ENCODE measurements around the gene SLC36A3. TPM values are rescaled to one million over a fixed set of nuclear protein-coding genes. Genes with fewer than 3 reads are reported as not detected.

Gene SLC36A3
- total RNA-seq, 1 donor from 2014 or later = not detected

DNA sequence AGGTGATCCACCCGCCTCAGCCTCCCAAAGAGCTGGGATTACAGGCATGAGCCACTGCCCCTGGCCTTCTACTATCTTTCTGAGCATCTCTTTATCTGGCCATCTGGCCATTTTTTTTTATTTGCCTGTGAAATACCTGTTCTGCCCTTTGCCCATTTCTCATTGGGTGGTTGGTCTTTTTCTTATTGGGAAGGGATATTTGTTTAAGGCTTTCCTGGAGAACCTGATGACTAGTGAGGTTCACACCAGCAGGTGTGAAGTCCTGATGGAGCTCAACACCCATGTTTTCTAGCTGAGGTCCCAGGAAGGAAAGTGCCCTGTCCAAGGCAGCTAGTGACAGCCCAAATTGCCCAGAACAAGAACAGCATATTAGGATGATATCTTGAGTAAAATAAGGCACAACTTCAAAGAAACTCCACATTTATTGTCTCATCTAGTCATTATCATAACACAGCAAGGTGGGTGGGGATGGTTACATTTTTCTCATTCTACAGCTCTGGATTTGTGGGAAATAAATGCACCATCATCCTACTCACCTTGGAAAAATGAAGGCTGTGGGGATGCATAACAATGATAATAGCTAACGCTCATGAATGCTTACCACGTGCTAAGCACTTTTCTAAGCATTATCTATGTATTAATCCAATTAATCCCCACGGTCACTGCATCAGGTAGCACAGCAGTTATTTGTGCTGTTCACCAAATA lies 20.3 kb downstream of the SLC36A3 start:
- no peaks in the 10 kb centered on the region for H3K36me3 ChIP-seq
- DNase-seq (ENCODE audit: low spot score in 2 of 2) = no peak
- H3K27ac ChIP-seq = no peak overlapping the region
- intact Hi-C loops (cut with DNase I) = no loop called here
- H3K4me1 ChIP-seq = no peaks in the 10 kb centered on the region
- TF ChIP-seq CTCF (IDR thresholded peaks at IDR 0.05) = no peak
- no peaks in the 10 kb centered on the region for H3K9me3 ChIP-seq
- H3K4me3 ChIP-seq = no peak overlapping the region
- H3K27me3 ChIP-seq = no peaks in the 10 kb centered on the region

GRCh38 chr5:151281001-151281639 lies 22.4 kb downstream of the SLC36A3 start:
- TF ChIP-seq CTCF (IDR thresholded peaks at IDR 0.05) = no peak
- Histone ChIP-seq H3K27me3 (no peaks in the 10 kb centered on the region), H3K9me3 (no peaks in the 10 kb centered on the region), H3K4me1 (no peaks in the 10 kb centered on the region), H3K4me3 (no peak overlapping the region), H3K27ac (no peak overlapping the region), H3K36me3 (no peaks in the 10 kb centered on the region)
- DNase-seq (ENCODE audit: low spot score in 2 of 2) = no peak
- intact Hi-C loops (cut with DNase I) = no loop called here

DNA sequence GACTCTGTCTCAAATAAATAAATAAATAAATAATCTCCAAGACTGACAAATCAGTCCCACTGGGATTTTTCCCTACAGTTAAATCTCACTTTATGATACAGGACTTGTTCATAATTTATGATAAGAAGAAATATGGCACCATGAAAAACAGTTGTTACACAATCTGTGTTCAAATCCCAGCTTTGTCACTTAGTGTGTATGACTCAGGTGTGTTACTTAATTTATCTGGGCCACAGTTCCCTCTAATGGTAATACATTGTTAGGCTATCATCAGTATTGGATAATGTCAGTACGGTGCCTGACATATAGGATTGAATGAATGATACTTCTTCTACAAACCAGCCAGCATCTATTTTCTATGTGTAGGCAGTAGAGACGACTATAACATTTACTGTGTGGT lies 23.1 kb downstream of the SLC36A3 start:
- no peak for TF ChIP-seq CTCF (IDR thresholded peaks at IDR 0.05)
- no peak for DNase-seq (ENCODE audit: low spot score in 2 of 2)
- Histone ChIP-seq H3K27ac (no peak overlapping the region), H3K27me3 (no peaks in the 10 kb centered on the region), H3K9me3 (no peaks in the 10 kb centered on the region), H3K36me3 (no peaks in the 10 kb centered on the region), H3K4me1 (no peaks in the 10 kb centered on the region), H3K4me3 (no peak overlapping the region)
- intact Hi-C loops (cut with DNase I) = no loop called here

GRCh38 chr5:151278845-151279244 lies 24.7 kb downstream of the SLC36A3 start:
- intact Hi-C loops (cut with DNase I) = no loop called here
- no peaks in the 10 kb centered on the region for H3K9me3 ChIP-seq
- H3K36me3 ChIP-seq = no peaks in the 10 kb centered on the region
- H3K27me3 ChIP-seq = no peaks in the 10 kb centered on the region
- H3K27ac ChIP-seq = no peak overlapping the region
- TF ChIP-seq CTCF (IDR thresholded peaks at IDR 0.05) = no peak
- no peaks in the 10 kb centered on the region for H3K4me1 ChIP-seq
- DNase-seq (ENCODE audit: low spot score in 2 of 2) = no peak
- H3K4me3 ChIP-seq = no peak overlapping the region

- no peak for TF ChIP-seq CTCF (IDR thresholded peaks at IDR 0.05)
These were observed 27.8 kb downstream of the SLC36A3 start for GRCh38 chr5:151275803-151276202.

More at GRCh38 chr5:151275803-151276202, 27.8 kb downstream of the SLC36A3 start:
- H3K4me1 ChIP-seq = no peaks in the 10 kb centered on the region
- H3K27ac ChIP-seq = no peak overlapping the region
- intact Hi-C loops (cut with DNase I) = no loop called here
- H3K4me3 ChIP-seq = no peak overlapping the region
- H3K36me3 ChIP-seq = no peaks in the 10 kb centered on the region
- H3K9me3 ChIP-seq = no peaks in the 10 kb centered on the region
- no peaks in the 10 kb centered on the region for H3K27me3 ChIP-seq
- no peak for DNase-seq (ENCODE audit: low spot score in 2 of 2)

All from ascending aorta (tissue), 2 donors.